ENCODE results near the gene SCFD2. TPM values are rescaled to one million over a fixed set of nuclear protein-coding genes. Genes with fewer than 3 reads are reported as not detected.

SCFD2 gene
- total RNA-seq, 1 donor from 2014 or later, result 11.0 TPM

- Histone ChIP-seq H3K27me3 (ENCODE audit: control insufficient read depth, insufficient read depth, low read length) (no peaks in the 10 kb centered on the region), H3K4me3 (ENCODE audit: low read depth, low read length) (no peak overlapping the region), H3K36me3 (ENCODE audit: control insufficient read depth, insufficient read depth, low read length) (no peaks in the 10 kb centered on the region)
- DNase-seq (ENCODE audit: low read depth), result no peak
- no peak for TF ChIP-seq CTCF (IDR thresholded peaks at IDR 0.05; ENCODE audit: insufficient read depth, low read length, poor library complexity, severe bottlenecking)
These were observed 440.3 kb downstream of the SCFD2 start for GRCh38 chr4:52925531-52925968.

- DNase-seq (ENCODE audit: low read depth), result no peak
- Histone ChIP-seq H3K36me3 (ENCODE audit: control insufficient read depth, insufficient read depth, low read length) (no peaks in the 10 kb centered on the region), H3K4me3 (ENCODE audit: low read depth, low read length) (no peak overlapping the region), H3K27me3 (ENCODE audit: control insufficient read depth, insufficient read depth, low read length) (no peaks in the 10 kb centered on the region)
- TF ChIP-seq CTCF (IDR thresholded peaks at IDR 0.05; ENCODE audit: insufficient read depth, low read length, poor library complexity, severe bottlenecking), result no peak
These were observed 446.4 kb downstream of the SCFD2 start for GRCh38 chr4:52919461-52919860.

GRCh38 chr4:52917817-52918216 is 448.0 kb downstream of the SCFD2 start:
- no peak for TF ChIP-seq CTCF (IDR thresholded peaks at IDR 0.05; ENCODE audit: insufficient read depth, low read length, poor library complexity, severe bottlenecking)
- Histone ChIP-seq H3K4me3 (ENCODE audit: low read depth, low read length) (no peak overlapping the region), H3K27me3 (ENCODE audit: control insufficient read depth, insufficient read depth, low read length) (no peaks in the 10 kb centered on the region), H3K36me3 (ENCODE audit: control insufficient read depth, insufficient read depth, low read length) (no peaks in the 10 kb centered on the region)
- DNase-seq (ENCODE audit: low read depth), result no peak

- DNase-seq (ENCODE audit: low read depth), result no peak
- Histone ChIP-seq H3K27me3 (ENCODE audit: control insufficient read depth, insufficient read depth, low read length) (no peaks in the 10 kb centered on the region), H3K36me3 (ENCODE audit: control insufficient read depth, insufficient read depth, low read length) (no peaks in the 10 kb centered on the region), H3K4me3 (ENCODE audit: low read depth, low read length) (no peak overlapping the region)
- TF ChIP-seq CTCF (IDR thresholded peaks at IDR 0.05; ENCODE audit: insufficient read depth, low read length, poor library complexity, severe bottlenecking), result no peak
These were observed 450.0 kb downstream of the SCFD2 start for GRCh38 chr4:52915730-52916300.

GRCh38 chr4:52915191-52915590 is 450.7 kb downstream of the SCFD2 start:
- no peak for TF ChIP-seq CTCF (IDR thresholded peaks at IDR 0.05; ENCODE audit: insufficient read depth, low read length, poor library complexity, severe bottlenecking)

GRCh38 chr4:52914051-52914605 is 451.7 kb downstream of the SCFD2 start:
- Histone ChIP-seq H3K27me3 (ENCODE audit: control insufficient read depth, insufficient read depth, low read length) (no peaks in the 10 kb centered on the region), H3K36me3 (ENCODE audit: control insufficient read depth, insufficient read depth, low read length) (no peaks in the 10 kb centered on the region), H3K4me3 (ENCODE audit: low read depth, low read length) (no peak overlapping the region)
- no peak for TF ChIP-seq CTCF (IDR thresholded peaks at IDR 0.05; ENCODE audit: insufficient read depth, low read length, poor library complexity, severe bottlenecking)
- no peak for DNase-seq (ENCODE audit: low read depth)

More at GRCh38 chr4:52915191-52915590, 450.7 kb downstream of the SCFD2 start:
- no peak overlapping the region for H3K4me3 ChIP-seq (ENCODE audit: low read depth, low read length)
- no peaks in the 10 kb centered on the region for H3K27me3 ChIP-seq (ENCODE audit: control insufficient read depth, insufficient read depth, low read length)
- no peaks in the 10 kb centered on the region for H3K36me3 ChIP-seq (ENCODE audit: control insufficient read depth, insufficient read depth, low read length)
- DNase-seq (ENCODE audit: low read depth), result no peak
